ENCODE results near the gene RAET1L.
"Not testable (repeated sequence)": the region's sequence is repeated elsewhere in the genome, so short reads cannot be mapped to it uniquely, and the experiment has no call there.

DNA sequence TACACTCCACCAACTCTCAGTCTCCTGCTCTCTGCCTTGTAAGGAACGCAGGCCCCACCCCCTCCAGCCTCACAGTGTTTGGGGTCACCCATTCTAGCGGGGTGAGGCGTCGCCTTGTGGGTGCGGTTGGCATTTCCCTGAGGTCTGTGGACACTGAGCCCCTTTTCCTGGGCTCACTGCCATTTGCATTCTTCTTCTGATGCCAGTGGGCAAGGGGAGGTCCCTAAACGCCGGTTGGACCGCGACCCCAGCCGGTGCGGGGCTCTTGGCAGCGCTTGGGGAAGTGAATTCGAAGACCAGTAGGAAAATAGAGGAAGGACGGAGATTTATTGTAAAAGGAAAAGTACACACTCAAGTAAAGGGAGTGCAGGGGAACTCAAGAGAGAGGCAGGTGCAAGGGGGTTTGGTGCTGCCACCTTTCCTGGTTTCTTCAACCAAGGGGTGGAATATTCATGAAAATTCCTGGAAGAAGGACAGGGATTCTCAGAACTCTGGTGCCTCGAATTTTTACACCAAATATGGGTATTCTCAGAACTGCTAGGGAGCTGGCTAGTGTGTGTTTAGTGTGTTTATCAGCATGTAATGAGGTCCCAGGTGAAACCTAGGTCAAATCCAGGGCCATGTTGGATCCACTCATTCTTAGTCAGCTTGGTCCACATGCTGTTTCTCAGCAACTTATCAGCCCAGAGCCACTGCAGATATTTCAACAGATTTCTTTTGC is 9.9 kb downstream of the RAET1L start:
- TF ChIP-seq POLR2A (IDR thresholded peaks at IDR 0.05): not testable (repeated sequence)
- TF ChIP-seq, protein P1, sequence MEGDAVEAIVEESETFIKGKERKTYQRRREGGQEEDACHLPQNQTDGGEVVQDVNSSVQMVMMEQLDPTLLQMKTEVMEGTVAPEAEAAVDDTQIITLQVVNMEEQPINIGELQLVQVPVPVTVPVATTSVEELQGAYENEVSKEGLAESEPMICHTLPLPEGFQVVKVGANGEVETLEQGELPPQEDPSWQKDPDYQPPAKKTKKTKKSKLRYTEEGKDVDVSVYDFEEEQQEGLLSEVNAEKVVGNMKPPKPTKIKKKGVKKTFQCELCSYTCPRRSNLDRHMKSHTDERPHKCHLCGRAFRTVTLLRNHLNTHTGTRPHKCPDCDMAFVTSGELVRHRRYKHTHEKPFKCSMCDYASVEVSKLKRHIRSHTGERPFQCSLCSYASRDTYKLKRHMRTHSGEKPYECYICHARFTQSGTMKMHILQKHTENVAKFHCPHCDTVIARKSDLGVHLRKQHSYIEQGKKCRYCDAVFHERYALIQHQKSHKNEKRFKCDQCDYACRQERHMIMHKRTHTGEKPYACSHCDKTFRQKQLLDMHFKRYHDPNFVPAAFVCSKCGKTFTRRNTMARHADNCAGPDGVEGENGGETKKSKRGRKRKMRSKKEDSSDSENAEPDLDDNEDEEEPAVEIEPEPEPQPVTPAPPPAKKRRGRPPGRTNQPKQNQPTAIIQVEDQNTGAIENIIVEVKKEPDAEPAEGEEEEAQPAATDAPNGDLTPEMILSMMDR (IDR thresholded peaks at IDR 0.05): not testable (repeated sequence)

Data from testis (tissue), 2 donors.